ELF-1 (cell line): Measurements from ENCODE around the gene RPH3AL.
"Not testable (repeated sequence)": the region's sequence is repeated elsewhere in the genome, so short reads cannot be mapped to it uniquely, and the experiment has no call there.

Experiments used
- DNase-seq: peaks from one replicate; pipeline ENCODE4 v3.0.0-alpha.2; 2016; ENCODE audit warnings: low read depth, low spot score

Gene RPH3AL

GRCh38 chr17:226108-227077 is 126.2 kb downstream of the RPH3AL start:
- no peak for DNase-seq

- DNase-seq: no peak
Observed at GRCh38 chr17:225551-225950, 127.1 kb downstream of the RPH3AL start.

- DNase-seq: not testable (repeated sequence)
Observed at GRCh38 chr17:224576-224975, 128.0 kb downstream of the RPH3AL start.

- DNase-seq: no peak
Observed at GRCh38 chr17:223723-224471, 128.7 kb downstream of the RPH3AL start.

GRCh38 chr17:222172-222571 is 130.4 kb downstream of the RPH3AL start:
- DNase-seq: no peak

- no peak for DNase-seq
Observed at GRCh38 chr17:219696-220095, 132.9 kb downstream of the RPH3AL start.

- DNase-seq: no peak
Observed at GRCh38 chr17:218432-219110, 134.0 kb downstream of the RPH3AL start.

GRCh38 chr17:216625-217024 is 136.0 kb downstream of the RPH3AL start:
- DNase-seq: no peak

GRCh38 chr17:215563-216478 is 136.8 kb downstream of the RPH3AL start:
- DNase-seq: peak; percentile 52

GRCh38 chr17:214881-215331 is 137.7 kb downstream of the RPH3AL start:
- no peak for DNase-seq

GRCh38 chr17:213286-214105 is 139.1 kb downstream of the RPH3AL start:
- DNase-seq: no peak

GRCh38 chr17:210402-210801 is 142.2 kb downstream of the RPH3AL start:
- DNase-seq: no peak

GRCh38 chr17:208429-208828 is 144.2 kb downstream of the RPH3AL start:
- no peak for DNase-seq

- DNase-seq: no peak
Observed at GRCh38 chr17:207775-208174, 144.8 kb downstream of the RPH3AL start.

- DNase-seq: no peak
Observed at GRCh38 chr17:206941-207560, 145.6 kb downstream of the RPH3AL start.

GRCh38 chr17:206484-206883 is 146.1 kb downstream of the RPH3AL start:
- DNase-seq: not testable (repeated sequence)

- no peak for DNase-seq
Observed at GRCh38 chr17:205817-206216, 146.8 kb downstream of the RPH3AL start.

GRCh38 chr17:205148-205669 is 147.4 kb downstream of the RPH3AL start:
- no peak for DNase-seq

- no peak for DNase-seq
Observed at GRCh38 chr17:204427-205147, 148.0 kb downstream of the RPH3AL start.
